DMS53 treated with DMSO at 0.1 percent for 48 hours (cell line): ENCODE measurements around the gene ILF2.
A peak's percentile ranks its signal among the peaks of the same experiment; 100 is the strongest.
"Not testable (repeated sequence)": the region's sequence is repeated elsewhere in the genome, so short reads cannot be mapped to it uniquely, and the experiment has no call there.

Experiments used
- DNase-seq: peaks from one replicate; lab custom pipeline; 2025; ENCODE audit not compliant: unreplicated experiment; lab: John Stamatoyannopoulos, UW

The ILF2 gene

DNA sequence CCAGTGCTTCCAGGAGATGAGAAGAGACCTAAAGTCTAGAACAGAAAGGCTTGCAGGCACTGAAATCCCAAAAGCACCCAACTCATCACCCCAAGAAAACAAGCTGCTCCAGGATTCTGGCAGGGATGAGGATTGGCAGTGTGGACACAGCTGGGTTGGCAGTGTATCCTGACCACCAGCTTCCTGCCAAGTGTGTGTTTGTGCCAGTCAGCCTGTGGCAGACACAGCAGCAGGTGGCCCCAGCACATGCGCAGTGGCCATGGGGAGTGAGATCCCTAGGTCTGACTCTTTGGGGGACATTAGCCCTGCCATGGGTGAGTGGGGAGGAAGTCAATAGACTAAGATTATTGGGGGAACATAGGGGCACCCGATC lies 20.9 kb downstream of the ILF2 start:
- DNase-seq: peak; percentile 56

DNA sequence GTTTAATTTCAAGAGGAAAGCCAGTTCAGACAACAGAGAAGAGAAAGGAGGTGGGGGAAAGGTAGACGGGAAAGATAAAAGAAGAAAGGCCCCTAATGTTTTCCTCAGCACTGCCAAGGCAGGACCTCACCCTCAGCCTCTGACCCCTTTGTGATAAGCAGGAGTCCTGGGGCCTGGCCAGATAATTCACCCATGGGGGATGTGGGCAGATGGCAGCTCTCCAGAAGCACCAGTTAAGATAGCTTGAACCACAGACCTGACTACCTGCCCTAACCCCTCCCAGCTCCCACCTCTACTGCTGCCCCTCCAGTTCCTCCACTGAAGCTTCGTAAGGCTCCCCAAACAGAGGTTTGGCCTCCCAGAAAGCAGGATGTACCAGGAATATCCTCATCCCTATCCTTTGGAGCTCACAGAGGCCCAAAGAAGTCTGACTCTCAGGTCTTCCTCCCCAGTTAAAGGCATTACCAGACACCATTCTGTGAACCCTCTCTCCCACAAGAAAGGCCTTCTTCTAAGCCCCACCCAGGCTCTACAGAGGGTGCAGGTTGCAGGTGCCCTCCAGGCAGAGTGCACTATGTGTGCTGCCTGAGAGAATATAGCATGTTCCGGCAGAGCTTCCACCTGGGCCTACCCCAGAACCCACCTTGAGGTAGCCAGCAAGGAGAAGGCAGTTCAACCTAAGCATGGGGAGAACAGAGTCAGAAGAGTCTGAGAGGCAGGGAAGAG lies 21.5 kb downstream of the ILF2 start:
- peak; percentile 34 for DNase-seq

DNA sequence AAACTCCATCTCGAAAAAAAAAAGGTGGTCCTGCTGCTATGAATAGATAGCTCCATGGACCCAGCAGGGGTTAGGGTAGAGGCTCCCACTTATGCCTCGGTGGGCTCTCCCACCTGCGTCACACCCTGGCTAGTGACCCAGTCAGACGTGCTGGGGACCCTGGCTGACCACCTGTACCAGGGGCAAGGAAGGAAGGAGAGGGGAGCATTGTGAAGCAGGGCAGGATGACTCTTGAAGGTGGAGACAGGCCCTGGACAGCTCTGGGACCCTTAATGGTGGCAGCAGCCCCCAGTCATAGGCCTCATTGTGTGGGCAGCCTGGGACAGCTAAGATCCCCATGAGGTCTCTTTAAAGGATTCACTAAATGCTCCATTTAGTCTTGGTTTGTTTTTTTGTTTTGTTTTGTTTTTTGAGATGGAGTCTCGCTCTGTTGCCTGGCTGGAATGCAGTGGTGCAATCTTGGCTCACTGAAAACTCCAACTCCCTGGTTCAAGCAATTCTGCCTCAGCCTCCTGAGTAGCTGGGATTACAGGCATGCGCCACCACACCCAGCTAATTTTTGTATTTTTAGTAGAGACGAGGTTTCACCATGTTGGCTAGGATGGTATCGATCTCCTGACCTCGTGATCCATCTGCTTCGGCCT lies 22.7 kb downstream of the ILF2 start:
- no peak for DNase-seq

DNA sequence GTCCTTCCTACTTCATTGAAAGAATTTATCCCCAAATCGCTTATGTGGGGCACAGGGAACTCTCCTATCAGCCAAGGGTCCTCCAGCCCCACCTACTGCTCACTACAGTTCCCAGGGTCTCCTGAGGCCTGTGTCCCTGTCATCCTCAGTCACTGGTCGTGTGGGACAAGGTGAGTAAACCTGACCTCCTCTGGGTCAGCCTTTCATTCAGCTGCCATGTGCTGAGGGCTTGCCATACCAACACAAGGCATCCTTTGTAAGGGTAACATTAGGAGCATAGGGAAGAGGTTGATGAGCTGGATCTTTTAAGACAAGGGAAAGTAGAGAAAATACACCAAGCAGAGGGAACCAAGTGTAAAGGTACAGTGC lies 23.5 kb downstream of the ILF2 start:
- no peak for DNase-seq

DNA sequence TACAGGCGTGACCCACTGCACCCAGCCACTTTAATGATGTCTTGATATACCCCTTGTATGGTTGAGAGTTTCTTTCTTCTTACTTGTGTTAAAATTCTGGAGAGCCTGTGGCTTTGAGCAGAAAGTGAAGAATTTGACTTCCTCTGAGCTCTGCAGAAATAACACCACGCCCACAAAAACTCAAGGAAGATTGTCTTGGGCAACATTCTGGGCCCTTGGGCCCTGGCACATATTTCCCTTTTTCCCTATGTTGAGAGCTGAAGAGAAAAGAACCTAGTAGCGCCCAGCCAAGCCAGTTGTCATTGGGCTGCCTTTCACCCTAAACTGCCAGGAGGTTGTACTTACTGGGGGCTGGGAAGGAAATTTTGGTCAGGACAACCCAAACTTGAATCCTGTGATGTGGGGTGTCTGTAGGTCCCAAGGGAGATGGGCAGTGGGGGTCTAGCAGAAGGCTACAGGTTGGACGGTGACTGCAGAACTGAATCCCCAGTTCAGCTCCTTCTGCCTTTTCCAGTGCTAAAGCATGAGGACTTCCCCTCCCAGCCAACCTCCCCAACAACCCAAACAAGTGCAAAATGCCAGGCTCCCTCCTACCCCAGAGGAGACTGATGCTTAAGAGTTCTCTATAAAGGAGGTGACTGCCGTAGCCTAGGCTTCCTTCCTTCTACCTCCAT lies 24.0 kb downstream of the ILF2 start:
- no peak for DNase-seq

DNA sequence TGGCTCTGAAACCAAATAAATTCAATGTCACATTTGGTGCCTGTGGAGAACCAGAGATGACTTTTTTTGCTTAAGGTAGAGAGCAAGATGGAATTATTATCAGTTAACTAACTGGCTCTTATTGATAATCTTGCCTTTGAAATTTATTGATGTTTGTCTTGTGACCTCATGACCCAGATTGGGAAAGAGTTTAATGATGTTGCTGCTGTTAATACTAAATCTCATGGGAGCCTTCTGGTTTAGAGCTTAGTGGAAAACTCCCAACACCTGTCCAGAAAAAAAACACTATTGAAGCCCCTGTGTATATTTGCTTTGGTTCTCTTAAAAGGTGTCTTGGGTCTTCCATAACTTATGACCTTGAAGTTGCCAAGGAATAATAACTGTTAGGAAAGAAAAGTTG lies 27.0 kb downstream of the ILF2 start:
- no peak for DNase-seq

DNA sequence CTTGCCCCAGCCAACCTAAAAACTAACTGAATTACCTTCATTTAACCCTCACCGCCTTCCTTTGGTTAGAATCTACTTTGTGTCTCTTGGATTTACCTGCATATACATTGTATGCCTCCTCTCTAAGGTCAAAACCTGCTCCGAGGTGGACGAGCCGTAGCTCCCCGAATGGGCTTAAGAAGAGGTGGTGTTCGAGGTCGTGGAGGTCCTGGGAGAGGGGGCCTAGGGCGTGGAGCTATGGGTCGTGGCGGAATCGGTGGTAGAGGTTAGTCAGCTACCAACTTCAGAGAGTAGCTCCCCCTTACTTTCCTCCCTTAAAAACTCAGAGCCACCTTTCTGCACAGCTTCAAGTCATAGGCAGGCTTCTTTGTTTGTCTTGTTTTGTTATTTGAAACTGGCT lies 27.7 kb downstream of the ILF2 start:
- DNase-seq: no peak

DNA sequence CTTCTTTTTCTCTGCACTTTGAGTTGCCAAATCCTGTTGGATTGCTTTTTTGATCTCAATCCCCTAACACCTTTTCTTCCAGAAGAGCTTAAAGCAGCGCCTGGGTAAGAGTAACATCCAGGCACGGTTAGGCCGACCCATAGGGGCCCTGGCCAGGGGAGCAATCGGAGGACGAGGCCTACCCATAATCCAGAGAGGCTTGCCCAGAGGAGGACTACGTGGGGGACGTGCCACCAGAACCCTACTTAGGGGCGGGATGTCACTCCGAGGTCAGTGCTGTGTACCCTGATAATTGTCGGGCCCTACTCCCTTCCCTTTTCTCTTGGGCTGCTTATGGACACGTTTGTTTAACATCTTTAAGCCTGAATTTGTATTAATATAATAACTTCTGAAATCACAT lies 28.6 kb downstream of the ILF2 start:
- DNase-seq: no peak

DNA sequence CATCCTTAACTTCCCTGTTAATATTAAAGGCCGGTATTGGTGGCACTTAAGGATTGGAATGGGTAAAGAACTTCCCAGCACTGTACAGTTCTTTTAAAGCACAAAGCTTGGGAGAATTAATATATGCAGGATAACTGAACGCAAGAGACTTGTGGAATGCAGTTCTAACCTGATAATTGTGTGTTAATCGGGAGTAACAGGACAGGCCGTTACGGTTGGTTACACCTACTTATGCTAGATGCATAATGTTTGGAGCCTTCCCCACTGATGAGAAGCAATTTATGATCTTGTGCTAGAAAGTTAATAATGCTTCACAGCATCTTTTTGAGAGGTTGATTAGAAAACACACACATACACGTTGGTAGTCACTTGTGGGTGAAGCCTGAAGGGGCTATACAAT lies 29.9 kb downstream of the ILF2 start:
- DNase-seq: no peak

DNA sequence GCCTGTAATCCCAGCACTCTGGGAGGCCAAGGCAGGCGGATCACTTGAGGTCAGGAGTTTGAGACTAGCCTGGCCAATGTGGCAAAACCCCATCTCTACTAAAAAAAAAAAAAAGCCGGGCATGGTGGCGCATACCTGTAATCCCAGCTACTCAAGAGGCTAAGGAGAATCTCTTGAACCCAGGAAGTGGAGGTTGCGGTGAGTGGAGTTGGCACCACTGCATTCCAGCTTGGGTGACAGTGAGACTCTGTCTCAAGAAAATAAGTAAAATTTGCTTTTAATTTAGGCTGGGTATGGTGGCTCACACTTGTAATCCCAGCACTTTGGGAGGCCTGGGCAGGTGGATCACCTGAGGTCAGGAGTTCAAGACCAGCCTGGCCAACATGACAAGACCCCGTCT lies 30.6 kb downstream of the ILF2 start:
- not testable (repeated sequence) for DNase-seq

DNA sequence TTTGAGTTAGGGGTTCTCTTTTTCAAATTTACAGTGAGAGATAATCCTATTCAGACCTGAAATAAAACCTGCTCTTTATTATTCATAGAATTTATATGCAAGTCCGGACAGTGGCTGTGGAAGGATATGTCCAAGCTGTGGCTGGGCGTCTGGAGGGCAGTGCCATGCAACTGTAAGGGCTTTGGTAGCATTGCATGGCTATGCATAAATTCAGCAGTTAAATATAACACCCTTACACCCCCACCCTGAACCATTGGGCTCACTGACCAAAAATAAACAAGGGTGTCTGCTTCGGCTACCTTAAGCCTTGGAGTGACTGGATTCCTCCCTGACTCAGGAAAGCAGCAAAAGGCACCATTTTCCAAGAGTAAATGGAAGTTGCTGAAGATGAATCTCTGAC lies 31.5 kb downstream of the ILF2 start:
- no peak for DNase-seq

DNA sequence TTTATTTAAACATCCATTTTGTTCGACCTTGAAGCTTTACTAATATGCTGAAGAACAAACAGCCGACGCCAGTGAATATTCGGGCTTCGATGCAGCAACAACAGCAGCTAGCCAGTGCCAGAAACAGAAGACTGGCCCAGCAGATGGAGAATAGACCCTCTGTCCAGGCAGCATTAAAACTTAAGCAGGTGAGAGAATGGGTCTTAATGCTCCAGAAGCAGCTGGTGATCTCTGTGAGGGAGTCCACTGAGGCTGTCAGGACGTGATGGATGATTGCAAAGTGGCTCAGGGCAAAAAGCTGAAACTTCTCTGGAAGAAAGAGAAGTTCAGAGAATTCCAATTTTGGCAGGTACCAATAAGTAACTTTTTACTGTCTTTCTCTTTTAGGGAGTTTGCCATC lies 32.5 kb downstream of the ILF2 start:
- DNase-seq: no peak

DNA sequence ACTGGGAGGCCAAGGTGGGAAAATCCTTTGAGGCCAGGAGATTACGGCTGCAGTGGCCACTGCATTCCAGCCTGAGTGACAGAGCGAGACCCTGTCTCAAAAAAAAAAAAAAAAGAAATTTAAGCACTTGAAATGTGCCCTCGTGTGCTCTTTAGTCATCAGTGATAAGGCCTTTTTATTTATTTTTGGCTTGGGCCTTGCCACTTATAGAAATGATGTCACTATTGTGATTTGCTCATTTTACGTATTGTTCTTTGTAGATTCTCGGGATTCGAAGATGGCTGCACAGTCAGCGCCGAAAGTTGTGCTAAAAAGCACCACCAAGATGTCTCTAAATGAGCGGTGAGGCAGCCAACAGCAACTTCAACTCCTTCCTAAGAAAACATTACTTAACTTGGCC lies 34.5 kb downstream of the ILF2 start:
- no peak for DNase-seq

DNA sequence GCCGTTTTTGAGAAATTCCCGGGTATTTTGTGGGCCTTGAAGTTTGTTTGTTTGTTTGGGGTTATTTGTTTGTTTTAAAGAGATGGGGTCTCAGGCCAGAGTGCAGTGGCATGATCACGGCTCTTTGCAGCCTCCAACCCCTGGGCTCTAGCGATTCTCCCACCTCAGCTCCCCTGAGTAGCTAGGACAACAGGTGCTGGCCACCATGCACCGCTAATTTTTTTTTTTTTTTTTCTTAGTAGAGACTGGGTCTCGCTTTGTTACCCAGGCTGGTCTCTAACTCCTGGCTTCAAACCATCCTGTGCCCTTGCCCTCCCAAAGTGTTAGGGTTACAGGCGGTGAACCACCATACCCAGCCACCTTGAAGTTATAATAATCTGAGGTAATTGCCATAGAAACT lies 34.9 kb downstream of the ILF2 start:
- no peak for DNase-seq

DNA sequence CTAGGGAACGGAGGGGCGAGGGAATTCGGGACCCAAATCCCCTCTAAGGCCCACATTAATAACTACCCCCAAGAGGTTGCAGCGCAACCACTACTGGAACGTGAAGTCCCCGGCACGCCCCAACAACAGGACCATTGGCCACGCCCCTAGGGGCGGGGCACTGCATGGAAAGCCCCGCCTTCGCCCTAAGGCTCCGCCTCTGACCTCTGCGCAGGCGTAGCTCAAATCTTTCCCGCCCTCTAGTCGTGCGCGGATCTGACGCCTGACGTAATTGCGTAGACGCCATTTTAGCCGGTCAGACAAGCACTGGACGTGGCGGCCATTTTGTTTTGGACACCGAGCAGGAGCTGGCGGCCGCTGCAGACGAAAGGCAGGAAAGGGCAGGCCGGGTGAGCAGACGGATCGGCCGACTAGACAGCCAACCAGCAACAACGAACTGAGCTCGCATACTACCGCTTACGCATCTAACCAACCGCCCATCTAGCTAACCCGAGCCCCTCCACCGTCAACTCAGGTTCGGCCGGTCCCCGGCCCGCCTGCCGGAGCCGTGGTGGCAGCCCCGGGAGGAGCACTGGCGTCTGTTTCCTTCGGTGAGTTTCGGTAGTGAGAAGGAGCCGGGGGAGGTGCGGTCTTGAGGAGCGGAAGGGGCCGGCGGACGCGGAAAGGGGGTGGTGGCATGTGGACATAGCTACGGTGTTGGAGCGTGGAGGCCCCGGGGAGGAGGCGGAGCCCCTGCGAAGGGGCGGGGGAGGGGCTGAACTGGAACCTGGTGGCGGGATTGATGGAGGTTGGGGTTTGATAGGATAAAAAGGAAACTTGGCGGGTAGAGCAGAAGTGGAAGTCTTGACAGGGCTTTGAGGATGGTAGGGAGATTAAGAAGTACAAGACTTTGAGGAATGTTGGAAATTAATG lies 36.8 kb downstream of the ILF2 start, which contains the start of gene CHTOP:
CHTOP (plus strand) TSS at position 313 of the 912 bp plus-strand sequence. CDS start 2,523 bp downstream, outside the sequence.
- DNase-seq: peak; percentile 93

DNA sequence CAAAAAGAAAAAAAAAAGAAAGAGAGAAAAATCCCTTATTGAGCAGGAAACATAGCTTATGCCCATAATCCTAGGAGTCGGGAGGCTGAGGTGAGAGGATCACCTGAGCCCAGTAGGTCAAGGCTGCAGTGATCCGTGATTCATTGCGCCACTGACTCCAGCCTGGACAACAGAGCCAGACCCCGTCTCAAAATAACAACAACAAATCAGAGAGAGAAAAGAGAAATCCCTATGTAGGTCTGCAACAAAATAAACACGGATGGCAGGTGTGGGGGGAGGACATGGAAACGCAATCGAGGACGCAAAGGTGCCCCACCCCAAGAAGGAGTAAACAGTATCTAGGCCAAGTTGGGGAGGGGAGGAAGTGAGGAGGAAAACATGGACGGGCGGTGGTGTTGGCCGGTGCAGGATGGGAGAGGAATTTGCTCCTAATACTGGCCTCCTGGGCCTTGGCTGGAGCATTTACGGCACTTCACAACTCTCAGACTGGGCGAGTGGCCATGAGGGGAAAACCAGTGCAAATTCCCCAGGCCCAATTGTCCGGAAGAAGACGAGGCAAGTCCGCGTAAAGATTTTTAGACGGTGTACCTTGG lies 37.5 kb downstream of the ILF2 start:
- DNase-seq: no peak

DNA sequence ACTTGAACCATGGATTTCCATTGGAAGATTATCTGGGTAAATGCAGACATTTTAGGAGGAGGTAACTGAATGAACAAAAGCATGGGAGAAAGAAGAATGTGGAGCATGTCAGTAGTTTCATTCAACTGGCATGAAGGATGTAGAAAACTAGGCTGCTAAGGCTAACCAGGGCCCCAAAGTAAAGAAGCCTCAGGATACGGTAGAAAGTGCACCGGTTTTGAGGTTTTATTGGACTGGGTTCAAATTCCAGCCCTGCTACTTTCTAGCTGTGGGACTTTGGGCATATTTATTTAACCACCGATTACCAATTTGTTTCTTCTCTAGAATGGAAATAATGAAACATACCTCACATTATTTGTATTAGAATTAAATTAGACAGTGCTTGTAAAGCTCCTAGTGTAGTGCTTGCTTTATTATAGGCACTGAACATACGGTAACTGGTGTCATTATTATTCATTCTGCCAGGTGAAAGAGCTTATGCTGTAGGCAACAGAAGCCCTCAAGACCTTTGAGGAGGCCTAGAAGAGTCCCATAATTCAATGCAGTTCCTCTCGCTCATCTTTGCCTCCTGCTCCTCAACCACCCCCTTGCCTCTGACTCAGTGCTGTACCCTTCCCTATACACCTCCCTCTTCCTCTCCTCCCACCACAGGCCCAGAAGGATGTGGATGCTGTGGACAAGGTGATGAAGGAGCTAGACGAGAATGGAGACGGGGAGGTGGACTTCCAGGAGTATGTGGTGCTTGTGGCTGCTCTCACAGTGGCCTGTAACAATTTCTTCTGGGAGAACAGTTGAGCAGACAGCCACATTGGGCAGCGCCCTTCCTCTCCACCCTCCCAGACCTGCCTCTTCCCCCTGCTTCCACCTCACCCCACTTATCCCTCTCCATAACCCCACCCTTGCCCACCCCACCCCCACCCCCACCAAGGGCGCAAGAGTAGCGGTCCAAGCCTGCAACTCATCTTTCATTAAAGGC lies 39.5 kb downstream of the ILF2 start:
- no peak for DNase-seq

DNA sequence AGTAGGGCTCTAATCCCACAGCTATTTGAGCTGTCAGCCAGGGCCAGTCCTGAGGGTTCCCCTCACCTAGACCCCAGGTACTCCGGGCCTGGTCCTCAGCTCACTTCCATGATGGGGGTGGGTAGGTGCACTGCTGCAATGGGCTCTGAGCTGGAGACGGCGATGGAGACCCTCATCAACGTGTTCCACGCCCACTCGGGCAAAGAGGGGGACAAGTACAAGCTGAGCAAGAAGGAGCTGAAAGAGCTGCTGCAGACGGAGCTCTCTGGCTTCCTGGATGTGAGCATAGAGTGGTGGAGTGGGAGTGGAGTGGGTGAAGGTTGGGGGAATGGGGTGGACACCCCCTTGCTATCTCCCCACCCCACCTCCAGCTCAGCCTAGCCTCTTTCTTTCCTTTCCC lies 40.4 kb downstream of the ILF2 start:
- DNase-seq: no peak

DNA sequence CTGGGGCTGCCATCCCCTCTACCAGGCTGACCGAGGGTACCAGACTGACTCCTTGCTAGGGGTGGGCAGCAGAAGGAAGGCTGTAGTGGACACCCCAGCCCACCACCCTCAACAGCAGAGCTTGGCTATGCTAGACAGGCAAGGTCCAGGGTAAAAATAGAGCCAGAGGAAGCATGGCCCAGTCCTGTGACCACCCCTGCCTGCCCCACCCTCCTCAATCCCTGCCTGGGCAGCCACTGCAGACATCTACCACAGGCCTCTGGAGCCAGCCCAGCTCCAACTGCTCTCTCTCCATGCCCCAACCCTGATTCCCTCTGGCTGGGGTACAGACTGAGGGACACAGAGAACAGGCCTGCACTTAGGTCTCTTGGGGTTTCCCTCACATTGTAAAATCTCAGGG lies 40.8 kb downstream of the ILF2 start:
- no peak for DNase-seq

DNA sequence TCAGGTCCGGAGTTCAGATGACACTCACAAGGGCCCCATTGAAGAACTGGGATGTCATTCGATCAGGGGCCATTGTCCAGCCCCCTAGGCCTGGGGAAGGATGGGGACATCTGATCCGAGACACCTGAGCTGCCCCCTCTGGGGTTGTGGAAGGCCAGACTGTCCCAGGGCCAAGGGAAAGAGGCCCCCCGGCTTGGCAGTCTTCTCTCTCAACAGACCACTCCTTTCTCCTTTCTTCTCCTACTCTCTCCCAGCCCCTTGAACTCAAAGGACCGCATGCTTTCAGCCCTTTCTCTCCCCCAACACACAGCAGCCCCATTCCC lies 41.5 kb downstream of the ILF2 start:
- DNase-seq: no peak
